Mucosa of rectum (tissue), 2 donors: ENCODE measurements around the gene SCAND1.

Experiments used
- H3K27ac ChIP-seq, 2 donors: one replicate each; pipeline ENCODE4 v1.7.0; 2013; ENCODE audit warnings: inconsistent platforms in 2 of 2, low read depth in 2 of 2, low read length in 2 of 2
- H3K27me3 ChIP-seq, 2 donors: one replicate each; pipeline ENCODE4 v1.7.0; 2013; ENCODE audit warnings: low read length in 2 of 2; ENCODE audit not compliant: control insufficient read depth in 2 of 2, insufficient read depth in 2 of 2
- H3K36me3 ChIP-seq, 2 donors: one replicate each; pipeline ENCODE4 v1.7.0; 2013; ENCODE audit warnings: low read length in 2 of 2; ENCODE audit not compliant: control insufficient read depth in 2 of 2, insufficient read depth in 2 of 2
- H3K4me1 ChIP-seq, 2 donors: one replicate each; pipeline ENCODE4 v1.7.0; 2013; ENCODE audit warnings: low read length in 2 of 2, mild to moderate bottlenecking in 1 of 2; ENCODE audit not compliant: control insufficient read depth in 2 of 2, insufficient read depth in 2 of 2
- H3K4me3 ChIP-seq, 2 donors: one replicate each; pipeline ENCODE4 v1.7.0; 2013; ENCODE audit warnings: low read length in 2 of 2
- H3K9ac ChIP-seq, 2 donors: one replicate each; pipeline ENCODE4 v1.7.0; 2013; ENCODE audit warnings: low read length in 2 of 2, low read depth in 1 of 2, mild to moderate bottlenecking in 1 of 2
- H3K9me3 ChIP-seq, 2 donors: one replicate each; pipeline ENCODE4 v1.7.0; 2013; ENCODE audit warnings: low read length in 2 of 2; ENCODE audit not compliant: control insufficient read depth in 2 of 2
- donor health status: healthy.
- donor health status: Normal muscosa, but diverticular disease.

The SCAND1 gene

GRCh38 chr20:35984382-35984781, 30.1 kb upstream of the SCAND1 start:
- no peaks in the 10 kb centered on the region for H3K4me1 ChIP-seq
- no peak overlapping the region for H3K27ac ChIP-seq
- no peak overlapping the region for H3K9ac ChIP-seq
- no peaks in the 10 kb centered on the region for H3K36me3 ChIP-seq
- H3K27me3 ChIP-seq: no peaks in the 10 kb centered on the region
- no peaks in the 10 kb centered on the region for H3K9me3 ChIP-seq
- H3K4me3 ChIP-seq: no peak overlapping the region

GRCh38 chr20:35981969-35982368, 27.7 kb upstream of the SCAND1 start:
- no peak overlapping the region for H3K9ac ChIP-seq
- no peaks in the 10 kb centered on the region for H3K9me3 ChIP-seq
- H3K4me1 ChIP-seq: no peaks in the 10 kb centered on the region
- no peak overlapping the region for H3K4me3 ChIP-seq
- no peak overlapping the region for H3K27ac ChIP-seq
- no peaks in the 10 kb centered on the region for H3K27me3 ChIP-seq
- H3K36me3 ChIP-seq: no peaks in the 10 kb centered on the region

- H3K27me3 ChIP-seq: no peaks in the 10 kb centered on the region
- H3K4me1 ChIP-seq: no peaks in the 10 kb centered on the region
- no peak overlapping the region for H3K4me3 ChIP-seq
- H3K9me3 ChIP-seq: no peaks in the 10 kb centered on the region
- no peaks in the 10 kb centered on the region for H3K36me3 ChIP-seq
- no peak overlapping the region for H3K27ac ChIP-seq
- H3K9ac ChIP-seq: no peak overlapping the region
Observed at GRCh38 chr20:35979544-35979943, 25.2 kb upstream of the SCAND1 start.

- Histone ChIP-seq H3K4me1 (no peaks in the 10 kb centered on the region), H3K9me3 (no peaks in the 10 kb centered on the region), H3K36me3 (no peaks in the 10 kb centered on the region), H3K27me3 (no peaks in the 10 kb centered on the region), H3K9ac (no peak overlapping the region), H3K4me3 (no peak overlapping the region), H3K27ac (no peak overlapping the region)
Observed at GRCh38 chr20:35978041-35978513, 23.8 kb upstream of the SCAND1 start.

- H3K4me3 ChIP-seq: no peak overlapping the region
Observed at GRCh38 chr20:35975576-35976373, 21.5 kb upstream of the SCAND1 start.

GRCh38 chr20:35974256-35974655, 20.0 kb upstream of the SCAND1 start:
- H3K4me3 ChIP-seq: no peak overlapping the region
- no peak overlapping the region for H3K9ac ChIP-seq
- H3K27me3 ChIP-seq: no peaks in the 10 kb centered on the region
- H3K9me3 ChIP-seq: no peaks in the 10 kb centered on the region
- no peaks in the 10 kb centered on the region for H3K4me1 ChIP-seq
- H3K27ac ChIP-seq: no peak overlapping the region
- H3K36me3 ChIP-seq: no peaks in the 10 kb centered on the region

More at GRCh38 chr20:35975576-35976373, 21.5 kb upstream of the SCAND1 start:
- Histone ChIP-seq H3K36me3 (no peaks in the 10 kb centered on the region), H3K9ac (no peak overlapping the region), H3K9me3 (no peaks in the 10 kb centered on the region), H3K27ac (no peak overlapping the region), H3K27me3 (no peaks in the 10 kb centered on the region), H3K4me1 (no peaks in the 10 kb centered on the region)

- H3K27me3 ChIP-seq: no peaks in the 10 kb centered on the region
- no peak overlapping the region for H3K9ac ChIP-seq
- H3K27ac ChIP-seq: no peak overlapping the region
- no peaks in the 10 kb centered on the region for H3K9me3 ChIP-seq
- H3K4me3 ChIP-seq: no peak overlapping the region
- H3K4me1 ChIP-seq: no peaks in the 10 kb centered on the region
- no peaks in the 10 kb centered on the region for H3K36me3 ChIP-seq
Observed at GRCh38 chr20:35972462-35972861, 18.2 kb upstream of the SCAND1 start.

- no peak overlapping the region for H3K4me3 ChIP-seq
- no peaks in the 10 kb centered on the region for H3K27me3 ChIP-seq
- H3K9me3 ChIP-seq: no peaks in the 10 kb centered on the region
- no peak overlapping the region for H3K9ac ChIP-seq
- no peak overlapping the region for H3K27ac ChIP-seq
- H3K4me1 ChIP-seq: no peaks in the 10 kb centered on the region
- no peaks in the 10 kb centered on the region for H3K36me3 ChIP-seq
Observed at GRCh38 chr20:35971981-35972380, 17.7 kb upstream of the SCAND1 start.

- Histone ChIP-seq H3K9me3 (no peaks in the 10 kb centered on the region), H3K4me3 (no peak overlapping the region), H3K4me1 (no peaks in the 10 kb centered on the region), H3K27me3 (no peaks in the 10 kb centered on the region), H3K27ac (no peak overlapping the region), H3K9ac (no peak overlapping the region), H3K36me3 (no peaks in the 10 kb centered on the region)
Observed at GRCh38 chr20:35968930-35969329, 14.6 kb upstream of the SCAND1 start.

GRCh38 chr20:35967979-35968640, 13.8 kb upstream of the SCAND1 start, which contains the start of gene CNBD2:
TSS of gene CNBD2 (plus strand) at chr20:35968590. CDS start at chr20:35968763, 173 bp downstream.
- Histone ChIP-seq H3K36me3 (no peaks in the 10 kb centered on the region), H3K4me3 (no peak within 1 kb of the TSS), H3K27ac (no peak within 1 kb of the TSS), H3K9ac (no peak within 1 kb of the TSS), H3K9me3 (no peaks in the 10 kb centered on the region), H3K4me1 (no peaks in the 10 kb centered on the region), H3K27me3 (no peaks in the 10 kb centered on the region)
